K562 (cell line): ENCODE data around the gene NR0B2. TPM values are rescaled to one million over a fixed set of nuclear protein-coding genes. Genes with fewer than 3 reads are reported as not detected.

Experiments used
- ADNP ChIP-seq: fragments of 200-800 bp; sonication (Bioruptor generic); IDR thresholded peaks from 2 replicates; pipeline ENCODE4 v1.6.1; 2016; ENCODE audit warnings: missing genetic modification characterization, missing compliant biosample characterization
- CEBPZ ChIP-seq: fragments of 150-350 bp; IDR thresholded peaks from 2 replicates; pipeline ENCODE4 v1.6.1; 2014; ENCODE audit warnings: low read depth, mild to moderate bottlenecking, low read length, borderline replicate concordance
- CREM ChIP-seq: IDR thresholded peaks from 2 replicates; pipeline ENCODE4 v1.6.1; 2014; ENCODE audit warnings: antibody characterized with exemption, low read depth
- DACH1 ChIP-seq: fragments of 450-650 bp; IDR thresholded peaks from 2 replicates; pipeline ENCODE4 v1.6.1; 2018; ENCODE audit not compliant: partially characterized antibody
- HDAC8 ChIP-seq: fragments of 450-650 bp; IDR thresholded peaks from 2 replicates; pipeline ENCODE4 v1.6.1; 2016; ENCODE audit warnings: mild to moderate bottlenecking, missing genetic modification characterization, moderate library complexity, missing compliant biosample characterization
- HMBOX1 ChIP-seq: sonication (generic); IDR thresholded peaks from 2 replicates; pipeline ENCODE4 v1.6.1; 2016
- HMGN3 ChIP-seq: IDR thresholded peaks from 2 replicates; pipeline ENCODE4 v1.6.1; 2011; ENCODE audit warnings: borderline replicate concordance, low read depth, mild to moderate bottlenecking, mixed read lengths, low read length; ENCODE audit not compliant: insufficient read length; ENCODE audit errors: extremely low read depth
- HOXB6 ChIP-seq: fragments of 250-450 bp; sonication (Bioruptor Pico); IDR thresholded peaks from 2 replicates; pipeline ENCODE4 v1.5.1; 2022; ENCODE audit warnings: mild to moderate bottlenecking, borderline replicate concordance
- JUND ChIP-seq, 2 experiments: IDR thresholded peaks; 2 replicates in 1 of 2; 3 replicates in 1 of 2; pipeline ENCODE4 v1.6.1; 2011; ENCODE audit warnings: borderline replicate concordance in 2 of 2, low read depth in 2 of 2, low read length in 2 of 2, improper control_type of control experiment in 1 of 2, missing biosample characterization in 1 of 2, missing genetic modification characterization in 1 of 2, missing genetic modification reagents in 1 of 2
- KDM1A ChIP-seq, 2 experiments: fragments of 450-650 bp; IDR thresholded peaks; 2 replicates each; pipeline ENCODE4 v1.6.1; 2016; ENCODE audit warnings: mild to moderate bottlenecking in 2 of 2
- PBX2 ChIP-seq, 2 experiments: IDR thresholded peaks in 1 of 2; conservative IDR thresholded peaks in 1 of 2; 2 replicates each; pipeline ENCODE4 v1.6.1; 2016; ENCODE audit warnings: low read depth in 2 of 2, mild to moderate bottlenecking in 1 of 2, missing compliant biosample characterization in 1 of 2, missing genetic modification characterization in 1 of 2, moderate library complexity in 1 of 2
- PML ChIP-seq: IDR thresholded peaks from 2 replicates; pipeline ENCODE4 v1.6.1; 2012; ENCODE audit warnings: low read length, inconsistent platforms
- PTTG1 ChIP-seq: fragments of 450-650 bp; IDR thresholded peaks from 2 replicates; pipeline ENCODE4 v1.6.1; 2016; ENCODE audit warnings: low read depth, mild to moderate bottlenecking, missing genetic modification characterization, missing compliant biosample characterization
- TAF15 ChIP-seq: fragments of 200-400 bp; formaldehyde crosslinking; IDR thresholded peaks from 2 replicates; pipeline ENCODE4 v1.6.1; 2017; ENCODE audit warnings: mild to moderate bottlenecking, low read depth, low read length, moderate library complexity
- VEZF1 ChIP-seq: fragments of 200-800 bp; sonication (Bioruptor generic); IDR thresholded peaks from 2 replicates; pipeline ENCODE4 v1.6.1; 2017; ENCODE audit warnings: missing genetic modification characterization, missing compliant biosample characterization
- ZNF143 ChIP-seq: sonication (generic); formaldehyde crosslinking; IDR thresholded peaks from 2 replicates; pipeline ENCODE4 v1.9.0; 2022; ENCODE audit warnings: mild to moderate bottlenecking, missing genetic modification reagents
- ZNF589 ChIP-seq: fragments of 200-800 bp; sonication (Bioruptor generic); IDR thresholded peaks from 2 replicates; pipeline ENCODE4 v1.6.1; 2016; ENCODE audit warnings: low read depth, missing genetic modification characterization, missing compliant biosample characterization
- polyA plus RNA-seq, 8 experiments: library from polyadenylated mRNA; depleted of rRNA in 4 of 8; stranded (reverse) in 5 of 8; unstranded in 3 of 8; fragments of >200 nt; fragmentation: Nextera tagmentation in 2 of 8; fragmentation: Illumina TruSeq in 1 of 8; extraction: Ambion mirVana in 2 of 8; extraction: Trizol in 1 of 8; gene quantifications; 2 replicates each; pipeline versions ENCODE4 v1.2.1 to v1.2.3, GENCODE V29; 2011 to 2014; ENCODE audit warnings: inconsistent platforms in 1 of 8, missing spikeins in 1 of 8
- total RNA-seq, 7 experiments: library from RNA; depleted of rRNA in 6 of 7; stranded (reverse); fragments of >200 nt in 6 of 7; fragmentation: Illumina TruSeq in 2 of 7; extraction: Trizol in 2 of 7; gene quantifications; 2 replicates each; pipeline versions ENCODE4 v1.2.1 to v1.2.3, GENCODE V29; 2011 to 2021; ENCODE audit warnings: low replicate concordance in 1 of 7

NR0B2 gene
- total and polyA plus RNA-seq, 9 of the 15 experiments (the other 6 are each of a cell fraction or from before 2014, with no cell fraction given): not detected

- TF ChIP-seq PBX2 (CRISPR knock-in tag; IDR thresholded peaks at IDR 0.05; ENCODE audit: low read depth): no peak
- no peak for TF ChIP-seq PBX2 (tag; conservative IDR thresholded peaks at IDR 0.05; ENCODE audit: low read depth)
- no peak for TF ChIP-seq KDM1A (IDR thresholded peaks at IDR 0.05)
- peak; percentile 90 for TF ChIP-seq PML
- no peak for TF ChIP-seq HOXB6
- no peak for TF ChIP-seq ZNF143 (CRISPR knock-in tag)
- TF ChIP-seq HDAC8: no peak
- no peak for TF ChIP-seq PTTG1
- no peak for TF ChIP-seq HMGN3
- peak; percentile 43; the same call in 1 of the 2 replicates for TF ChIP-seq CEBPZ
- TF ChIP-seq VEZF1: peak; percentile 27; the same call in 1 of the 2 replicates
- TF ChIP-seq CREM: peak; percentile 69
- TF ChIP-seq TAF15: no peak
- no peak for TF ChIP-seq ZNF589
- TF ChIP-seq ADNP (tag): no peak
- TF ChIP-seq DACH1: no peak
- no peak; the same call in 1 of the 2 replicates for TF ChIP-seq JUND (IDR thresholded peaks at IDR 0.05; ENCODE audit: borderline replicate concordance, low read depth, low read length)
- TF ChIP-seq JUND (tag; IDR thresholded peaks at IDR 0.05; ENCODE audit: borderline replicate concordance, low read depth, low read length): peak; percentile 12; the same call in 2 of the 3 replicates
- TF ChIP-seq HMBOX1: peak; percentile 98
Observed at GRCh38 chr1:26900001-26900814, 13.6 kb downstream of the NR0B2 start, which contains the start of gene GPATCH3 (continued).
